ENCODE measurements around the gene DDX41.

DNA sequence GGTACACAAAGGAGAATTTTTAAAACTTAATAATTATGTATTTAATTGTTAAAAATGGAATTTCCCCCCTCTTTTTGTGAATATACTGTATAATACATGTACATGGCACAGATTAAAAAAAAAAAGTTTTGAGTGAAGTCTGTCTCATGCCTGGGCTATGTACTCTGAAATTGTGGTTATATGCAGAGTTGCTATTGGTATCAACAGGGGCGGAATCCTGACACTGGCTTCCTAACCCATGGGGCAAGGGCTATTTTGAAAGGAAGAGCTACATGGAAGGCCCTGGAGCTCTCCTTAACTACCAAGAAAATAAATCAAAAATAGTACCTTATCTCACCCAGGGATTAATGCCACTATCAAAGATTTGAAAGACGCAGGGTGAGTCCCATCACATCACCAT, 38.5 kb upstream of the DDX41 start:
- TF ChIP-seq, protein P1, sequence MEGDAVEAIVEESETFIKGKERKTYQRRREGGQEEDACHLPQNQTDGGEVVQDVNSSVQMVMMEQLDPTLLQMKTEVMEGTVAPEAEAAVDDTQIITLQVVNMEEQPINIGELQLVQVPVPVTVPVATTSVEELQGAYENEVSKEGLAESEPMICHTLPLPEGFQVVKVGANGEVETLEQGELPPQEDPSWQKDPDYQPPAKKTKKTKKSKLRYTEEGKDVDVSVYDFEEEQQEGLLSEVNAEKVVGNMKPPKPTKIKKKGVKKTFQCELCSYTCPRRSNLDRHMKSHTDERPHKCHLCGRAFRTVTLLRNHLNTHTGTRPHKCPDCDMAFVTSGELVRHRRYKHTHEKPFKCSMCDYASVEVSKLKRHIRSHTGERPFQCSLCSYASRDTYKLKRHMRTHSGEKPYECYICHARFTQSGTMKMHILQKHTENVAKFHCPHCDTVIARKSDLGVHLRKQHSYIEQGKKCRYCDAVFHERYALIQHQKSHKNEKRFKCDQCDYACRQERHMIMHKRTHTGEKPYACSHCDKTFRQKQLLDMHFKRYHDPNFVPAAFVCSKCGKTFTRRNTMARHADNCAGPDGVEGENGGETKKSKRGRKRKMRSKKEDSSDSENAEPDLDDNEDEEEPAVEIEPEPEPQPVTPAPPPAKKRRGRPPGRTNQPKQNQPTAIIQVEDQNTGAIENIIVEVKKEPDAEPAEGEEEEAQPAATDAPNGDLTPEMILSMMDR (IDR thresholded peaks at IDR 0.05; ENCODE audit: insufficient read depth, low read length): no peak
- no peak for TF ChIP-seq POLR2AphosphoS5 (IDR thresholded peaks at IDR 0.05; ENCODE audit: low read depth)
